ENCODE measurements around the gene HEY2.
"Not testable (repeated sequence)": the region's sequence is repeated elsewhere in the genome, so short reads cannot be mapped to it uniquely, and the experiment has no call there.

Gene HEY2

DNA sequence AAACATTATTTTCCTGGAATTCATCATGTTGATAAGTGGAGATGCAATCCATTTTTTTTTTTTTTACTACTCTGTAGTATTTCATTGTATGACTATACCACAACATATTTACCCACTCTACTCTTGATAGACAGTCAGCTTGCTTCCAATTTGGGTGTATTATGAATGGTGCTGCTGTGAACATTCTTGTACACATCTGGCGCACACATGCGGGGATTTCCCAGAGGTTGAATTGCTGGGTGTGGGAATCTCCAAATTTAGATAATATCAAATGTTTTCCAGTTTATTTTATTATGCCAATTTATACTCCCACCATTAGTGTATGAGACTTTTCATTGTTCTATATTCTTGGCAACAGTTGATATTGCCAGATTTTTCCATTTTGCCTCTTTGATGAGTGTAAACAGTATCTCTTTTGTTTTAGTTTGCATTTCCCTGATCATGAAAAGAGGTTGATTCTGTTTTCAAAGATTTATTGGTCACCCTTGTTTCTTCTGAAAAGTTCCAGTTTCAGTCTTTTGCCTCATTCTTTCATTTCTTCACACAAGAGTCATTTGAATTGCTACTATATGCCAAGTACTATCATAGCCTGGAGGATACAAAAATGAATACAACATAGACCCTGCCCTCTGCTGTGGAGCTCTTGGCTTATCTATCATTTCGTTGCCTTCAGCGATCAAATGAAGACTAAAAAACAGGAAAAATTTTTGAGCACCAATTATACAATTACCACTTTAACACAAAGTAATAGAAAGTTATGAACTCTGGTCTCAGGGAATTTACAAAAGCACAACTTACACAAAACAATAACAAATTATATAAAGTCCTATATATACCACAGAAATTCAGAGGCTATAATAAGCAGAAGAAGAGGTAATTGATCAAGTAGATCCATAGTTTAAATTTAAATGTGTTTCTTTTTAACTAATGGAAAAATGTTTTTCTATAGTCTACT lies 24.2 kb downstream of the HEY2 start:
- peak; percentile 29 for DNase-seq (ENCODE audit: low read depth)

DNA sequence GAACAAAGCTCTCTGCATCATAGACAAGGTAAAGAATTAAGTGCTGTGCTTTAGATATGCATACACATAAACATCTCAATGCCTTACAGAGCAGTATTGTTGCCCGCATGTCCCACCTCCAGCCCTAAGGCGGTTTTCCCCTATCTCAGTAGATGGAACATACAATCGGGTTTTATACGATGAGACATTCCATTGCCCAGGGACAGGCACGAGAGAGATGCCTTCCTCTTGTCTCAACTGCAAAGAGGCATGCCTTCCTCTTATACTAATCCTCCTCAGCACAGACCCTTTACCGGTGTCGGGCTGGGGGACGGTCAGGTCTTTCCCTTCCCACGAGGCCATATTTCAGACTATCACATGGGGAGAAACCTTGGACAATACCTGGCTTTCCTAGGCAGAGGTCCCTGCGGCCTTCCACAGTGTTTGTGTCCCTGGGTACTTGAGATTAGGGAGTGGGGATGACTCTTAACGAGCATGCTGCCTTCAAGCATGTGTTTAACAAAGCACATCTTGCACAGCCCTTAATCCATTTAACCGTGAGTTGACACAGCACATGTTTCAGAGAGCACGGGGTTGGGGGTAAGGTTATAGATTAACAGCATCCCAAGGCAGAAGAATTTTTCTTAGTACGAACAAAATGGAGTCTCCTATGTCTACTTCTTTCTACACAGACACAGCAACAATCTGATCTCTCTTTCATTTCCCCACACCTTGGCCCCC lies 26.8 kb downstream of the HEY2 start:
- DNase-seq (ENCODE audit: low read depth): not testable (repeated sequence)

DNA sequence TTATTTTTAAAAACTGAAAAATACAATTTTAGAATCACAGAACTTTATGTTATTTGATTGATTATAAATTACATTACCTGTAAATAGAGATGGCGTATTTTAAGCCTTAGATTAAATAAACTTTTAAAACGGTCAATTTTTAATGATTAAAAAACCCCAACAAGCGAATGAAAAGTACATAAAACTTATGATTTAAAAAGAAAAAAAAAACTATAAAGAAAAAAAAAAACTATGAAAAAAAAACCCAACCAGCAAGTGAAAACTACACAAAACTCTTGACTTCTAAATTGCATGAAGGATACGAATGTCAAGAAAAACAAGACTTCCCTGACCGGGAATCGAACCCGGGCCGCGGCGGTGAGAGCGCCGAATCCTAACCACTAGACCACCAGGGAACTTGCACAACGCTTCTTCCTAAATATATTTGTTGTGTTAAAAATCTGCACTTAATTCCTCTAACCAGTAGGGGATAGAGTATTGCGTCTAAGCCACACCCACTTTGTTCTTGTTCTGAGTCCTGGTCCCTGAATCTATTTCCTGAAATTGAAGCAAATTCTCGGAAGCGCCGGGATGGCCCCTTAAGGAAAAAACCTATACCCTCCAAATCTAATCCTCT lies 30.6 kb downstream of the HEY2 start:
- peak; percentile 85 for DNase-seq (ENCODE audit: low read depth)

GRCh38 chr6:125780540-125781313 lies 31.3 kb downstream of the HEY2 start:
- DNase-seq (ENCODE audit: low read depth): peak; percentile 72

GRCh38 chr6:125781314-125781868 lies 32.0 kb downstream of the HEY2 start:
- peak; percentile 6 for DNase-seq (ENCODE audit: low read depth)

GRCh38 chr6:125784365-125784764 lies 34.9 kb downstream of the HEY2 start:
- DNase-seq (ENCODE audit: low read depth): peak; percentile 71

DNA sequence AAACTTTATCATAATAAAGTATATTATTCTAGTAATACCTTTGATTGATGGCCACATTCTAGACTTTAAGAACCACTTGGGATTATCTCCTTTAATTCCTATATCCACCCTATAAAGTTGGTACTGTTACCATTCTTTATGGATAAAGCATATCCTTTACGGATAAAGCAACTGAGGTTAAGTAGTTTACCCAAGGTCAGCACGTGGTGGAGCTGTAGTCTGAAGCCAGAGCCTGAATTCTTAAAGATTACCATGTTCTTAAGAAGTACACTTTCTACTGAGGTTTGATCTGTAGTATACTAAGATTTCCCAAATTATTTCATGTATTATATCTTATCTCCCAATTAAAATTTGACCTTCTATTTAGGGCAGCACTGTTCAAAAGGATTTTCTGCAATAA lies 38.4 kb downstream of the HEY2 start:
- DNase-seq (ENCODE audit: low read depth): peak; percentile 63

DNA sequence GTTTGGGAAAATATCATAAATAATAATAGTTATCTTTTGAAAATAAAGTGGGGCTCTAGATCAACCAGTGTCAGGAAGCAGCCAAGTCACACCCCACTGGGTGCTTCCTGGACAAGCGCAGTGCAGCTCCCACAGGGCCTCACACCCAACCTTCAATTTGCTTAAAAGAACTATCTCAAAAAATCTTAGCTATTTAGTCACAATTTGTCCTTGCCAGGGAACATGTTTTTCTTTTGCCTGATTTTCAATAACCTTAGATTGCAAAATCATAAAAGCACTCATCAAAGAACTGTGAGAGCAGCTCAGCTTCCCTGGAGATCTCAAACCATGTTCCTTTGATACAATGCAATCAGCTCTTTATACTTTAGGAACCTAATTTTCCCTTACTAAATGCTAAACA lies 39.7 kb downstream of the HEY2 start:
- peak; percentile 50 for DNase-seq (ENCODE audit: low read depth)

DNA sequence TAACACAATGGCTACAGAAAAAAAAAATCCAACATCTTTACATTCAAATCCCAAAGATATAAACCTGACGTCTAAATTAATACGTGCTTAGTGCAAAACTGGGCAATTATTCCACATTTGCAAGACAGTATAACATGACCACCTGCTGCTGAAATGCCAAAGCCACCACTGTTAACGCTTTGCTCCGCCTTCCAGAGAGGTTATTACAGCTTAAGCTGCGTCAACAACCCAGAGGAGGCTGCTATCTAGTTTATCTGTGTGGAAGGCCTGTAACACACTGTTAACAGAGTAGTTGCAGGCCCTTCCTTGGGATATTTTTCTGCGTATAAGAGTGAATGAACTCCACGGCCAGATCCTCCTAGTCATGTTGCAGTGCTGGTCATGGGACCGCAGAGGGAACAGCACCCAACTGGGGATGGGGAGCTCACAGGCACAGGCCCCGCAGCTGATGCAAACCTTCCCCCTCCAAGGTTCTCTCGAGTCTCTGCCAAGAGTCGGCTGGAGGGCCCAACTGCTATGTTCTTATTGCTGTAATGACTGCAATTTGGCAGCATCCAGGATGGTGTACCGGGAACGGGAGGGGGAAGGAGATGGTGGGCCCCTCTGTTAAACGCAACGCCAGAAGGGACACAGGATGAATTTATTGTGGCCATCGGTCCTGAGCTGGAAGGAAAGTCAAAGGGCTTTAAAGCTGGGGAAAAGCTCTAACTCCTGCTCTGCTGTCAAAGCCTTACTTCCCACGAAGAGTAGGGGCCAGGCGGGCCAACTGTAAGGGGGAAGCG lies 40.3 kb downstream of the HEY2 start:
- DNase-seq (ENCODE audit: low read depth): peak; percentile 54

- peak; percentile 76 for DNase-seq (ENCODE audit: low read depth)
Measured at GRCh38 chr6:125790358-125791150, 41.1 kb downstream of the HEY2 start, which contains the start of gene NCOA7. Gene NCOA7 (plus strand): TSS chr6:125790960. CDS start chr6:125815355, 24,395 bp downstream.

DNA sequence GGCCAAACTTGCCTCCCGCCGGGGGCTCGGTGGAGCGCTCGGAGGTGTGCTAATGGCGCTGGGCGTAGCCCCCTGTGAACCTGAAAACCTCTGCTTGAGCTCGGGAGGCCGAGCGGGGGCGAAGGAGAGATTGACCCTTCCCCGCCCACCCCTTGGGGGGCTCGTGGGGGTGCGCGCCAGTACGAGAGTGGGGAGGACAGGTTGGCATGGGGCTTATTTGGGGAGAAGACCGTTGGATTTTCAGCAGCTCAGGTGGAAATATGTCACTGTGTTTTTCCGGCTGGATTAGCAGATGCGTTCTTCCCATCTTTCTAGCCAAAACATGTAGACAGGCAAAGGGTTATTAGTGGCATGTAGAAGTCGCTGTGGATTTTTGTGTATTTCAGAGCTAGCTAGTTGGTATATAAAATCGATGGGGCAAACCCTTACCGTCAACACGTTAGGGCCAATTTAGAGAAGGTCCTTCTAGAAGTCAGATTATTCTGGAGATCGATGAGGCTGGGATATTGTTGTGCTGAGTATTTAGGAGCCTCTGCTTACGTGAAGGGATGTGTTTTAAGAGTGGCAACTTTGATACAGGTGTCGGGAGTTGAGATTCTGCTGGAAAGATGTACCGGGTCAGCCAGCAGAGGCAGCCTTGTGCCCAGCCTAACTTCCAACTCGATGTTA lies 41.9 kb downstream of the HEY2 start:
- peak; percentile 34 for DNase-seq (ENCODE audit: low read depth)

GRCh38 chr6:125791820-125792165 lies 42.4 kb downstream of the HEY2 start:
- no peak for DNase-seq (ENCODE audit: low read depth)

GRCh38 chr6:125792172-125792571 lies 42.7 kb downstream of the HEY2 start:
- DNase-seq (ENCODE audit: low read depth): no peak

GRCh38 chr6:125792680-125793079 lies 43.2 kb downstream of the HEY2 start:
- peak; percentile 66 for DNase-seq (ENCODE audit: low read depth)

DNA sequence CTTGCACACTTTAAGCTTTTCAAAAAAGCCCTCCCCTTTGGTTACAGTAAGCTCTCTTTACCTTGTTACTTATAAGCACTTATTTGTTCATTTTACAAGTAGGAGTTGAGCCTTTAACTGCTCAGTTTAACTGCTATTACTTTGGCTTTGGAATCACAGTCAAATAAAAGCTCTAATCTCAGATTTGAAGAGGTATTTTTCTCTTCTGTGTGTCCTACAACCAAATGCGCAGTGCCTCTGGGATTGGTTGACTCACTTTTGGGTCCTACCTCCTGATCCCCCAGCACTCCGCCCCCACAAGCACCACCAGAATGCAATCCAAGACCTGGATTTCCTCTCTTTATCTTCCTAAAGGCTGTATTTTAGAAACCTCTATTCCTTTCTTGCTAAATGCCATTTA lies 43.8 kb downstream of the HEY2 start:
- DNase-seq (ENCODE audit: low read depth): no peak

- peak; percentile 42 for DNase-seq (ENCODE audit: low read depth)
Measured at GRCh38 chr6:125793863-125794262, 44.4 kb downstream of the HEY2 start.

DNA sequence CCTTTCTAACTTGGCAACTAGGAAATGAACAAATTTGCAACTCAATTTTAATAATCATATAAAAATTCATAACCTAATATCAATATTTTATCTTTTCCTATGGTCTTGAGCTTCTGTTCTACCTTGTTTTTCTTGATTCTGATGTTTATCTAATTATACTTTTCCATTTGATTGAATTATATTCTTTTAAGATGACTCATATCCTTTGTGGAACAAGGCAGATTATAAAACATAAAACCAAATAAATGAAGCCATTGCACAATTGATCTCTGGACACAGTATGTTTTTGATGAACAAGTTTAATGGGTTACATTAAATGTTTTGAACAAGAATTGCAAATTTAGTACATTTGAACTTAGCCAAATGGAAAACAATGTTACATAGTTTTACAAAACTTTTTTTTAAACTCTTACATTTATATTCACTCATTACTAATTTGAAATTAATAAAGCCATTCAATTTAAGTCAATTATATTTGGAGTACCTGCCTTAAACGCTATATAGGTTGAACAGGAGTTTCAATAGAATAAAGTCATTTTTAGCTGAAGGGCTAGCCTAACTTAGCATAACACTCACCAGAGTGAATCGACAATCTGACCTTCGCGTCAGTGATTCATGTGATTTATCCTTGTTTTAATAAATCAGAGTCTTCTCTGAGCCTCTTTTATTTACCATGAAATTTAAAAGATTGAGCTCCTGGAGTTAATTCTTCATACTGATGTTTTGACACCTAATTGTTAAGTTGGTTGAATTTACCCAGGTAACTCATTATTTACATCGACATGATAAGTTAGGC lies 45.1 kb downstream of the HEY2 start:
- peak; percentile 75 for DNase-seq (ENCODE audit: low read depth)

DNA sequence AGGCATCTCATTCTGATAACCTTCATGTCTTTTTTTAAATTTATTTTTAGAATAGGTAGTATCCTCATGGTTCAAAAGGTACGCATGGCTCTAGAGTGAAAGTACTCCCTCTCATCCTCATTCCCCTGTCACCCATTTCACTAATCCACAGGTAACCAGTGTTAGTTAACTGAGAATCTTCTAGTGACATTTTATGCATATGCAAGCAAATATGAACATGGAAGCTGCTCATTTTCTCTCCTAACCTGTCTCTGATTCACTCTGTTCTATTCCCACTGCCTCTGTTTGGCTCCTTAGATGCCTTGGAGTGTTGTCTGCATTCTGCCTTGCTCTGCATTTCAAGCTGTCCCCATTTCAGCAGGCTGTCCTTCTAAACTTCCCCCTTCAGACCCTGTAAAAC lies 45.9 kb downstream of the HEY2 start:
- DNase-seq (ENCODE audit: low read depth): no peak

Data from fibroblast of gingiva (primary cell).